GM19463 (cell line): Measurements from ENCODE around the gene BCOR.

Experiments
- ATAC-seq: cut with Tn5 transposase; IDR thresholded peaks from one replicate; pipeline ENCODE4 v1.9.1; 2021; ENCODE audit warnings: mild to moderate bottlenecking, moderate library complexity; ENCODE audit not compliant: unreplicated experiment

Gene BCOR

GRCh38 chrX:40007131-40007755 is 90.5 kb downstream of the BCOR start:
- no peak for ATAC-seq

- peak; percentile 54 for ATAC-seq
These were observed 91.4 kb downstream of the BCOR start for GRCh38 chrX:40006106-40007017.

- no peak for ATAC-seq
These were observed 92.3 kb downstream of the BCOR start for GRCh38 chrX:40005292-40006011.

GRCh38 chrX:40004921-40005291 is 92.9 kb downstream of the BCOR start:
- no peak for ATAC-seq

- ATAC-seq: no peak
These were observed 93.6 kb downstream of the BCOR start for GRCh38 chrX:40004246-40004535.

- no peak for ATAC-seq
These were observed 94.1 kb downstream of the BCOR start for GRCh38 chrX:40003428-40004245.

- ATAC-seq: no peak
These were observed 94.7 kb downstream of the BCOR start for GRCh38 chrX:40003071-40003427.
